Endometrial microvascular endothelial cells (primary cell): ENCODE measurements around the gene C16orf82. TPM values are rescaled to one million over a fixed set of nuclear protein-coding genes. Genes with fewer than 3 reads are reported as not detected.

Source experiments
- in situ Hi-C: cut with HindIII; loops from 2 replicates; pipeline ENCODE4 v1.10.0; 2017; ENCODE audit warnings: low sequenced_read_pairs, low pct_unique_long_range_greater_than_20kb; ENCODE audit errors: inconsistent ontology term
- total RNA-seq: library from RNA; depleted of rRNA; stranded (reverse); fragments of >200 nt; gene quantifications from one replicate; pipeline ENCODE4 v1.2.3, GENCODE V29; 2015; ENCODE audit errors: inconsistent ontology term

The C16orf82 gene
- total RNA-seq, 1 donor from 2014 or later: not detected

- in situ Hi-C loops: no loop called here
Observed at GRCh38 chr16:27113341-27113841, 46.7 kb downstream of the C16orf82 start.

- in situ Hi-C loops: no loop called here
Observed at GRCh38 chr16:27114006-27114405, 47.3 kb downstream of the C16orf82 start.

- in situ Hi-C loops: no loop called here
Observed at GRCh38 chr16:27118526-27118925, 51.8 kb downstream of the C16orf82 start.

Other genes starting within 250 kb of the C16orf82 start
- gene KDM8, start 136.6 kb downstream of the C16orf82 start, total RNA-seq: 3.3 TPM
- gene NSMCE1, start 201.8 kb downstream of the C16orf82 start, total RNA-seq: 53.4 TPM
- 81.6 TPM for gene IL4R, start 247.0 kb downstream of the C16orf82 start, total RNA-seq